Loucy (cell line): ENCODE data around the gene CDH26.

Experiments
- CTCF ChIP-seq: fragments of 200-600 bp; sonication (generic); conservative IDR thresholded peaks from 2 replicates; pipeline ENCODE4 v1.5.1; 2014; ENCODE audit warnings: mild to moderate bottlenecking, antibody characterized with exemption, low read length
- EZH2phosphoT487 ChIP-seq: fragments of 200-600 bp; IDR thresholded peaks from 2 replicates; pipeline ENCODE4 v1.6.1; 2018; ENCODE audit warnings: antibody characterized with exemption, mild to moderate bottlenecking, moderate library complexity, borderline replicate concordance

- TF ChIP-seq CTCF (no peak), EZH2phosphoT487 (no peak)
These were observed 45.6 kb downstream of the CDH26 start for GRCh38 chr20:60003776-60004175.
